HepG2 (cell line): Measurements from ENCODE around the gene MARF1. TPM values are rescaled to one million over a fixed set of nuclear protein-coding genes. Genes with fewer than 3 reads are reported as not detected.

Source experiments
- ARID4A ChIP-seq: sonication (generic); formaldehyde crosslinking; IDR thresholded peaks from 2 replicates; pipeline ENCODE4 v1.5.0; 2020; ENCODE audit warnings: mild to moderate bottlenecking, missing genetic modification reagents, borderline replicate concordance
- CCDC6 ChIP-seq: sonication (generic); formaldehyde crosslinking; IDR thresholded peaks from 2 replicates; pipeline ENCODE4 v1.8.1; 2022; ENCODE audit warnings: mild to moderate bottlenecking, missing genetic modification reagents, moderate library complexity
- FUBP1 ChIP-seq: sonication (generic); formaldehyde crosslinking; IDR thresholded peaks from 2 replicates; pipeline ENCODE4 v1.5.1; 2020; ENCODE audit warnings: missing genetic modification reagents, mild to moderate bottlenecking, borderline replicate concordance
- NCOR1 ChIP-seq: fragments of 200-600 bp; sonication (generic); IDR thresholded peaks from 2 replicates; pipeline ENCODE4 v1.7.0; 2017; ENCODE audit warnings: antibody characterized with exemption, low read length, borderline replicate concordance
- NR2F1 ChIP-seq, 2 experiments: fragments of 450-650 bp in 1 of 2; formaldehyde crosslinking in 1 of 2; IDR thresholded peaks; 2 replicates each; pipeline versions ENCODE4 v1.5.0 to v1.6.1; 2016 to 2020; ENCODE audit warnings: mild to moderate bottlenecking in 1 of 2, missing compliant biosample characterization in 1 of 2, missing genetic modification reagents in 1 of 2, moderate library complexity in 1 of 2
- POGK ChIP-seq: sonication (generic); formaldehyde crosslinking; conservative IDR thresholded peaks from 2 replicates; pipeline ENCODE4 v1.8.0; 2022; ENCODE audit warnings: mild to moderate bottlenecking, moderate library complexity, missing genetic modification reagents
- ZBTB4 ChIP-seq: sonication (generic); formaldehyde crosslinking; IDR thresholded peaks from 2 replicates; pipeline ENCODE4 v1.4.0; 2020; ENCODE audit warnings: missing genetic modification reagents, mild to moderate bottlenecking, borderline replicate concordance
- ZEB1 ChIP-seq: IDR thresholded peaks from 2 replicates; pipeline ENCODE4 v1.6.1; 2012; ENCODE audit warnings: mild to moderate bottlenecking, low read depth, inconsistent platforms; ENCODE audit not compliant: insufficient replicate concordance
- ZNF552 ChIP-seq: sonication (generic); formaldehyde crosslinking; IDR thresholded peaks from 2 replicates; pipeline ENCODE4 v1.9.0; 2022; ENCODE audit warnings: missing genetic modification reagents, mild to moderate bottlenecking, borderline replicate concordance
- ZNF619 ChIP-seq: sonication (generic); formaldehyde crosslinking; IDR thresholded peaks from 2 replicates; pipeline ENCODE4 v1.4.0; 2020; ENCODE audit warnings: mild to moderate bottlenecking, missing genetic modification reagents
- ZNF670 ChIP-seq: sonication (generic); formaldehyde crosslinking; IDR thresholded peaks from 2 replicates; pipeline ENCODE4 v1.8.0; 2022; ENCODE audit warnings: mild to moderate bottlenecking, missing genetic modification reagents, borderline replicate concordance
- ZNF879 ChIP-seq: sonication (generic); formaldehyde crosslinking; IDR thresholded peaks from 2 replicates; pipeline ENCODE4 v1.8.1; 2023; ENCODE audit warnings: missing genetic modification reagents
- polyA plus RNA-seq, 8 experiments: library from polyadenylated mRNA; depleted of rRNA in 3 of 8; stranded (reverse) in 7 of 8; unstranded in 1 of 8; fragments of >200 nt; fragmentation: Illumina TruSeq in 4 of 8; extraction: Trizol in 4 of 8; gene quantifications; 2 replicates each; pipeline versions ENCODE4 v1.2.1 to v1.2.3, GENCODE V29; 2011 to 2016; ENCODE audit warnings: low read depth in 4 of 8, missing spikeins in 1 of 8, mixed read lengths in 1 of 8; ENCODE audit not compliant: insufficient read depth in 1 of 8
- total RNA-seq, 5 experiments: library from RNA; depleted of rRNA; stranded (reverse); fragments of >200 nt; fragmentation: Illumina TruSeq; extraction: Trizol; gene quantifications; 2 replicates each; pipeline ENCODE4 v1.2.3, GENCODE V29; 2016; ENCODE audit warnings: low read depth in 1 of 5

Gene MARF1
- total and polyA plus RNA-seq, 2 of the 13 experiments (the other 11 are each of a cell fraction or from before 2014, with no cell fraction given): 8.7 to 20.7 TPM

- TF ChIP-seq ZBTB4 (CRISPR knock-in tag): no peak; the same call in 1 of the 2 replicates
- TF ChIP-seq NCOR1: no peak
- TF ChIP-seq ZNF879 (CRISPR knock-in tag): no peak
- TF ChIP-seq ZEB1: peak; percentile 55
- no peak for TF ChIP-seq FUBP1
- peak; percentile 87 for TF ChIP-seq ARID4A (CRISPR knock-in tag)
- 0 out of 2 replicates have a peak, but pooled peaks have one; percentile 55 for TF ChIP-seq POGK (CRISPR knock-in tag)
- TF ChIP-seq NR2F1 (CRISPR knock-in tag; IDR thresholded peaks at IDR 0.05): no peak
- TF ChIP-seq ZNF552: no peak
- TF ChIP-seq CCDC6 (CRISPR knock-in tag): peak; percentile 61; the same call in 1 of the 2 replicates
- peak; percentile 67; the same call in 1 of the 2 replicates for TF ChIP-seq ZNF670 (CRISPR knock-in tag)
- TF ChIP-seq ZNF619 (CRISPR knock-in tag): no peak
Observed at GRCh38 chr16:15650019-15650697, 7.2 kb upstream of the MARF1 start, which contains the start of gene NDE1 (continued).
